Measurements from ENCODE around the gene IGFLR1. TPM values are rescaled to one million over a fixed set of nuclear protein-coding genes. Genes with fewer than 3 reads are reported as not detected.

IGFLR1 gene
- polyA plus RNA-seq, 1 of the 3 experiments (the other 2 are of a cell fraction): 5.6 TPM

- no peak overlapping the region for H3K9ac ChIP-seq
- 93% methylated on average over 36 of the region's 45 CpGs for WGBS (ENCODE audit: low lambda C conversion rate)
- DNase-seq: no peak
- no peaks in the 10 kb centered on the region for H3K9me3 ChIP-seq
- H2AFZ ChIP-seq (ENCODE audit: low read depth): no peak overlapping the region
- no peak overlapping the region for H3K27ac ChIP-seq (ENCODE audit: low read depth in 2 of 2, low read length in 1 of 2)
- H3K4me1 ChIP-seq (ENCODE audit: control insufficient read depth in 1 of 2, insufficient read depth in 2 of 2, low read depth in 1 of 2, low read length in 1 of 2): no peaks in the 10 kb centered on the region
- no peaks in the 10 kb centered on the region for H3F3A ChIP-seq (replicated peaks; ENCODE audit: insufficient read depth)
- CTCF ChIA-PET: no interaction called here
- no peaks in the 10 kb centered on the region for H3K79me2 ChIP-seq (ENCODE audit: insufficient read depth)
- no peaks in the 10 kb centered on the region for H4K20me1 ChIP-seq (ENCODE audit: insufficient read depth)
- POLR2A ChIA-PET: interaction anchor here (0.6 kb wide), 1 partner anchor 114 kb away, joined by 3 read pairs; no protein-coding TSS in a partner anchor
- no peak overlapping the region for H3K4me3 ChIP-seq (ENCODE audit: low read depth in 2 of 2, low read length in 1 of 2)
- H3K27me3 ChIP-seq (ENCODE audit: insufficient read depth): no peaks in the 10 kb centered on the region
- TF ChIP-seq MXI1 (IDR thresholded peaks at IDR 0.05; ENCODE audit: low read depth, low read length) (no peak), ZBTB33 (IDR thresholded peaks at IDR 0.05; ENCODE audit: borderline replicate concordance, low read depth) (no peak)
- H3K36me3 ChIP-seq (replicated peaks in 1 of 2; ENCODE audit: control insufficient read depth in 1 of 2, insufficient read depth in 2 of 2, low read length in 1 of 2): peaks cover 0 to 8% of the 10 kb centered on the region in 2 experiments
- H3K9me2 ChIP-seq: no peaks in the 10 kb centered on the region
- no peak overlapping the region for H3K4me2 ChIP-seq
Measured at GRCh38 chr19:35784503-35785338, 42.5 kb upstream of the IGFLR1 start.

GRCh38 chr19:35783469-35784434 lies 41.5 kb upstream of the IGFLR1 start:
- Histone ChIP-seq H4K20me1 (ENCODE audit: insufficient read depth) (no peaks in the 10 kb centered on the region), H3K27me3 (ENCODE audit: insufficient read depth) (no peaks in the 10 kb centered on the region), H3K4me3 (ENCODE audit: low read depth in 2 of 2, low read length in 1 of 2) (no peak overlapping the region), H3K4me1 (ENCODE audit: control insufficient read depth in 1 of 2, insufficient read depth in 2 of 2, low read depth in 1 of 2, low read length in 1 of 2) (no peaks in the 10 kb centered on the region), H2AFZ (ENCODE audit: low read depth) (no peak overlapping the region), H3K36me3 (replicated peaks in 1 of 2; ENCODE audit: control insufficient read depth in 1 of 2, insufficient read depth in 2 of 2, low read length in 1 of 2) (peaks cover 0 to 8% of the 10 kb centered on the region in 2 experiments), H3K79me2 (ENCODE audit: insufficient read depth) (no peaks in the 10 kb centered on the region), H3K4me2 (no peak overlapping the region), H3K27ac (ENCODE audit: low read depth in 2 of 2, low read length in 1 of 2) (no peak overlapping the region), H3F3A (replicated peaks; ENCODE audit: insufficient read depth) (no peaks in the 10 kb centered on the region), H3K9me3 (no peaks in the 10 kb centered on the region), H3K9ac (no peak overlapping the region), H3K9me2 (no peaks in the 10 kb centered on the region)
- no peak for DNase-seq
- no peak for TF ChIP-seq SMC3 (IDR thresholded peaks at IDR 0.05; ENCODE audit: low read depth, low read length)
- TF ChIP-seq SIN3A (IDR thresholded peaks at IDR 0.05; ENCODE audit: borderline replicate concordance, low read depth, low read length): no peak
- no peak for TF ChIP-seq NRF1 (IDR thresholded peaks at IDR 0.05; ENCODE audit: low read depth, low read length)
- CTCF ChIA-PET: no interaction called here
- POLR2A ChIA-PET: no interaction called here
- 90% methylated on average over 27 of the region's 28 CpGs for WGBS (ENCODE audit: low lambda C conversion rate)

GRCh38 chr19:35782589-35782988 lies 40.3 kb upstream of the IGFLR1 start:
- H3K36me3 ChIP-seq (replicated peaks in 1 of 2; ENCODE audit: control insufficient read depth in 1 of 2, insufficient read depth in 2 of 2, low read length in 1 of 2): peaks cover 0 to 8% of the 10 kb centered on the region in 2 experiments
- H3K4me1 ChIP-seq (ENCODE audit: control insufficient read depth in 1 of 2, insufficient read depth in 2 of 2, low read depth in 1 of 2, low read length in 1 of 2): no peaks in the 10 kb centered on the region
- ChIA-PET POLR2A (no interaction called here), CTCF (no interaction called here)
- no peak overlapping the region for H3K4me3 ChIP-seq (ENCODE audit: low read depth in 2 of 2, low read length in 1 of 2)
- no peak overlapping the region for H2AFZ ChIP-seq (ENCODE audit: low read depth)
- H3K4me2 ChIP-seq: no peak overlapping the region
- no peaks in the 10 kb centered on the region for H3K79me2 ChIP-seq (ENCODE audit: insufficient read depth)
- no peaks in the 10 kb centered on the region for H3K9me3 ChIP-seq
- no peaks in the 10 kb centered on the region for H3F3A ChIP-seq (replicated peaks; ENCODE audit: insufficient read depth)
- no peak overlapping the region for H3K9ac ChIP-seq
- H3K27me3 ChIP-seq (ENCODE audit: insufficient read depth): no peaks in the 10 kb centered on the region
- no peaks in the 10 kb centered on the region for H4K20me1 ChIP-seq (ENCODE audit: insufficient read depth)
- H3K9me2 ChIP-seq: no peaks in the 10 kb centered on the region
- 92% methylated on average over 9 of the region's 12 CpGs for WGBS (ENCODE audit: low lambda C conversion rate)
- H3K27ac ChIP-seq (ENCODE audit: low read depth in 2 of 2, low read length in 1 of 2): no peak overlapping the region
- DNase-seq: no peak
- no peak for TF ChIP-seq FOXJ3 (CRISPR knock-in tag; IDR thresholded peaks at IDR 0.05)
- no peak for TF ChIP-seq NFIC (IDR thresholded peaks at IDR 0.05; ENCODE audit: borderline replicate concordance)
- TF ChIP-seq CHD2 (IDR thresholded peaks at IDR 0.05; ENCODE audit: low read length, partially characterized antibody): no peak
- TF ChIP-seq TCF12 (IDR thresholded peaks at IDR 0.05): no peak
- TF ChIP-seq JUND (IDR thresholded peaks at IDR 0.05): no peak
- no peak for TF ChIP-seq ELF1 (IDR thresholded peaks at IDR 0.05)
- TF ChIP-seq MEF2A (IDR thresholded peaks at IDR 0.05; ENCODE audit: borderline replicate concordance, low read depth): no peak
- no peak for TF ChIP-seq REST (IDR thresholded peaks at IDR 0.05; ENCODE audit: low read depth, low read length)
- no peak for TF ChIP-seq RCOR1 (IDR thresholded peaks at IDR 0.05; ENCODE audit: low read length)
- TF ChIP-seq GATA2 (CRISPR knock-in tag; IDR thresholded peaks at IDR 0.05): no peak
